ENCODE results near the gene METTL18.

Gene METTL18

GRCh38 chr1:169794530-169795416 is at the start of gene METTL18:
Gene METTL18, minus strand, starts transcription at chr1:169794907. Its CDS starts 1,212 bp downstream, at chr1:169793695.
- Histone ChIP-seq H3K36me3 (ENCODE audit: insufficient read depth, insufficient read length, low read length) (peaks cover 47% of the 10 kb centered on the region), H3K9me3 (ENCODE audit: insufficient read depth, low read length) (no peaks in the 10 kb centered on the region), H3K27me3 (ENCODE audit: insufficient read depth, insufficient read length) (no peaks in the 10 kb centered on the region), H3K4me1 (ENCODE audit: insufficient read depth, insufficient read length) (no peaks in the 10 kb centered on the region), H3K9ac (ENCODE audit: insufficient read length, low read depth) (peak within 1 kb of the TSS; percentile 97), H3K4me3 (ENCODE audit: insufficient read length, low read depth) (peak within 1 kb of the TSS; percentile 93)
- peak; percentile 99 for DNase-seq (ENCODE audit: low read depth, low spot score)
- TF ChIP-seq YY1 (IDR thresholded peaks at IDR 0.05; ENCODE audit: insufficient read depth, insufficient read length) (no peak), ZNF274 (IDR thresholded peaks at IDR 0.05; ENCODE audit: low read depth, low read length) (no peak), SUZ12 (IDR thresholded peaks at IDR 0.05; ENCODE audit: extremely low read depth, insufficient read depth, insufficient read length) (no peak)

GRCh38 chr1:169838942-169839341 is 44.2 kb upstream of the METTL18 start:
- peaks cover 82% of the 10 kb centered on the region for H3K36me3 ChIP-seq (ENCODE audit: insufficient read depth, insufficient read length, low read length)
- TF ChIP-seq YY1 (IDR thresholded peaks at IDR 0.05; ENCODE audit: insufficient read depth, insufficient read length) = no peak
- no peak overlapping the region for H3K9ac ChIP-seq (ENCODE audit: insufficient read length, low read depth)
- no peaks in the 10 kb centered on the region for H3K4me1 ChIP-seq (ENCODE audit: insufficient read depth, insufficient read length)
- H3K27me3 ChIP-seq (ENCODE audit: insufficient read depth, insufficient read length) = no peaks in the 10 kb centered on the region
- no peak for DNase-seq (ENCODE audit: low read depth, low spot score)
- H3K4me3 ChIP-seq (ENCODE audit: insufficient read length, low read depth) = no peak overlapping the region
- peaks cover 11% of the 10 kb centered on the region; the same call in 1 of the 2 replicates for H3K9me3 ChIP-seq (ENCODE audit: insufficient read depth, low read length)

GRCh38 chr1:169836198-169836597 is 41.5 kb upstream of the METTL18 start:
- no peak for DNase-seq (ENCODE audit: low read depth, low spot score)
- peaks cover 11% of the 10 kb centered on the region; the same call in 1 of the 2 replicates for H3K9me3 ChIP-seq (ENCODE audit: insufficient read depth, low read length)
- no peaks in the 10 kb centered on the region for H3K4me1 ChIP-seq (ENCODE audit: insufficient read depth, insufficient read length)
- no peak overlapping the region for H3K9ac ChIP-seq (ENCODE audit: insufficient read length, low read depth)
- peaks cover 84% of the 10 kb centered on the region for H3K36me3 ChIP-seq (ENCODE audit: insufficient read depth, insufficient read length, low read length)
- H3K4me3 ChIP-seq (ENCODE audit: insufficient read length, low read depth) = no peak overlapping the region
- TF ChIP-seq SUZ12 (IDR thresholded peaks at IDR 0.05; ENCODE audit: extremely low read depth, insufficient read depth, insufficient read length) = no peak
- no peak for TF ChIP-seq ZNF274 (IDR thresholded peaks at IDR 0.05; ENCODE audit: low read depth, low read length)
- no peak for TF ChIP-seq YY1 (IDR thresholded peaks at IDR 0.05; ENCODE audit: insufficient read depth, insufficient read length)
- no peaks in the 10 kb centered on the region for H3K27me3 ChIP-seq (ENCODE audit: insufficient read depth, insufficient read length)

- H3K4me1 ChIP-seq (ENCODE audit: insufficient read depth, insufficient read length) = no peaks in the 10 kb centered on the region
- H3K4me3 ChIP-seq (ENCODE audit: insufficient read length, low read depth) = no peak overlapping the region
- H3K27me3 ChIP-seq (ENCODE audit: insufficient read depth, insufficient read length) = no peaks in the 10 kb centered on the region
- peaks cover 11% of the 10 kb centered on the region; the same call in 1 of the 2 replicates for H3K9me3 ChIP-seq (ENCODE audit: insufficient read depth, low read length)
- H3K9ac ChIP-seq (ENCODE audit: insufficient read length, low read depth) = no peak overlapping the region
- no peak for DNase-seq (ENCODE audit: low read depth, low spot score)
- peaks cover 84% of the 10 kb centered on the region for H3K36me3 ChIP-seq (ENCODE audit: insufficient read depth, insufficient read length, low read length)
- TF ChIP-seq SUZ12 (IDR thresholded peaks at IDR 0.05; ENCODE audit: extremely low read depth, insufficient read depth, insufficient read length) (no peak), ZNF274 (IDR thresholded peaks at IDR 0.05; ENCODE audit: low read depth, low read length) (no peak), YY1 (IDR thresholded peaks at IDR 0.05; ENCODE audit: insufficient read depth, insufficient read length) (no peak)
Observed at GRCh38 chr1:169835647-169836046, 40.9 kb upstream of the METTL18 start.

- H3K9ac ChIP-seq (ENCODE audit: insufficient read length, low read depth) = no peak overlapping the region
- H3K4me1 ChIP-seq (ENCODE audit: insufficient read depth, insufficient read length) = no peaks in the 10 kb centered on the region
- H3K4me3 ChIP-seq (ENCODE audit: insufficient read length, low read depth) = no peak overlapping the region
- H3K9me3 ChIP-seq (ENCODE audit: insufficient read depth, low read length) = peaks cover 11% of the 10 kb centered on the region; the same call in 1 of the 2 replicates
- no peaks in the 10 kb centered on the region for H3K27me3 ChIP-seq (ENCODE audit: insufficient read depth, insufficient read length)
- H3K36me3 ChIP-seq (ENCODE audit: insufficient read depth, insufficient read length, low read length) = peaks cover 91% of the 10 kb centered on the region
- DNase-seq (ENCODE audit: low read depth, low spot score) = no peak
- TF ChIP-seq ZNF274 (IDR thresholded peaks at IDR 0.05; ENCODE audit: low read depth, low read length) (no peak), YY1 (IDR thresholded peaks at IDR 0.05; ENCODE audit: insufficient read depth, insufficient read length) (no peak), SUZ12 (IDR thresholded peaks at IDR 0.05; ENCODE audit: extremely low read depth, insufficient read depth, insufficient read length) (no peak)
Observed at GRCh38 chr1:169834869-169835268, 40.2 kb upstream of the METTL18 start.

GRCh38 chr1:169833179-169833901 is 38.6 kb upstream of the METTL18 start:
- TF ChIP-seq SUZ12 (IDR thresholded peaks at IDR 0.05; ENCODE audit: extremely low read depth, insufficient read depth, insufficient read length) (no peak), ZNF274 (IDR thresholded peaks at IDR 0.05; ENCODE audit: low read depth, low read length) (no peak), YY1 (IDR thresholded peaks at IDR 0.05; ENCODE audit: insufficient read depth, insufficient read length) (no peak)
- no peaks in the 10 kb centered on the region for H3K27me3 ChIP-seq (ENCODE audit: insufficient read depth, insufficient read length)
- DNase-seq (ENCODE audit: low read depth, low spot score) = no peak
- H3K4me1 ChIP-seq (ENCODE audit: insufficient read depth, insufficient read length) = no peaks in the 10 kb centered on the region
- no peak overlapping the region for H3K4me3 ChIP-seq (ENCODE audit: insufficient read length, low read depth)
- peaks cover 96% of the 10 kb centered on the region for H3K36me3 ChIP-seq (ENCODE audit: insufficient read depth, insufficient read length, low read length)
- H3K9ac ChIP-seq (ENCODE audit: insufficient read length, low read depth) = no peak overlapping the region
- H3K9me3 ChIP-seq (ENCODE audit: insufficient read depth, low read length) = no peaks in the 10 kb centered on the region

GRCh38 chr1:169829671-169830070 is 35.0 kb upstream of the METTL18 start:
- TF ChIP-seq YY1 (IDR thresholded peaks at IDR 0.05; ENCODE audit: insufficient read depth, insufficient read length) (no peak), ZNF274 (IDR thresholded peaks at IDR 0.05; ENCODE audit: low read depth, low read length) (no peak), SUZ12 (IDR thresholded peaks at IDR 0.05; ENCODE audit: extremely low read depth, insufficient read depth, insufficient read length) (no peak)
- no peak overlapping the region for H3K9ac ChIP-seq (ENCODE audit: insufficient read length, low read depth)
- no peaks in the 10 kb centered on the region for H3K9me3 ChIP-seq (ENCODE audit: insufficient read depth, low read length)
- DNase-seq (ENCODE audit: low read depth, low spot score) = no peak
- H3K27me3 ChIP-seq (ENCODE audit: insufficient read depth, insufficient read length) = no peaks in the 10 kb centered on the region
- no peaks in the 10 kb centered on the region for H3K4me1 ChIP-seq (ENCODE audit: insufficient read depth, insufficient read length)
- no peak overlapping the region for H3K4me3 ChIP-seq (ENCODE audit: insufficient read length, low read depth)
- H3K36me3 ChIP-seq (ENCODE audit: insufficient read depth, insufficient read length, low read length) = peaks cover 95% of the 10 kb centered on the region
